Adipocyte (in vitro differentiated cells): Measurements from ENCODE around the gene ZNF613.
"Not testable (repeated sequence)": the region's sequence is repeated elsewhere in the genome, so short reads cannot be mapped to it uniquely, and the experiment has no call there.

ENCODE experiments used
- DNase-seq: peaks from one replicate; pipeline ENCODE4 v3.0.0-alpha.2; 2015; ENCODE audit warnings: low read depth
- H3K27me3 ChIP-seq: replicated peaks from 2 replicates; pipeline ENCODE4 v1.7.0; 2013; ENCODE audit warnings: mild to moderate bottlenecking, low read length, moderate library complexity; ENCODE audit not compliant: control insufficient read depth, insufficient read depth
- H3K36me3 ChIP-seq: 2 replicates; pipeline ENCODE4 v1.7.0; 2013; ENCODE audit warnings: low read length, mild to moderate bottlenecking, moderate library complexity; ENCODE audit not compliant: control insufficient read depth, insufficient read depth, severe bottlenecking
- H3K4me1 ChIP-seq: 2 replicates; pipeline ENCODE4 v1.7.0; 2013; ENCODE audit warnings: mild to moderate bottlenecking, low read length, moderate library complexity; ENCODE audit not compliant: control insufficient read depth, insufficient read depth
- H3K4me3 ChIP-seq: 2 replicates; pipeline ENCODE4 v1.7.0; 2013; ENCODE audit warnings: mild to moderate bottlenecking, low read length, moderate library complexity
- H3K9ac ChIP-seq: 2 replicates; pipeline ENCODE4 v1.7.0; 2013; ENCODE audit warnings: mild to moderate bottlenecking, low read length, moderate library complexity
- H3K9me3 ChIP-seq: 2 replicates; pipeline ENCODE4 v1.7.0; 2013; ENCODE audit warnings: mild to moderate bottlenecking, low read length, moderate library complexity; ENCODE audit not compliant: control insufficient read depth

Gene ZNF613

GRCh38 chr19:51946602-51947001, 19.3 kb downstream of the ZNF613 start:
- no peaks in the 10 kb centered on the region for H3K27me3 ChIP-seq
- H3K4me3 ChIP-seq = peak overlapping the region; percentile 42
- peaks cover 95% of the 10 kb centered on the region for H3K9me3 ChIP-seq
- H3K36me3 ChIP-seq = peaks cover 50% of the 10 kb centered on the region
- DNase-seq = no peak
- no peak overlapping the region for H3K9ac ChIP-seq
- no peaks in the 10 kb centered on the region for H3K4me1 ChIP-seq

GRCh38 chr19:51948975-51949374, 21.7 kb downstream of the ZNF613 start:
- Histone ChIP-seq H3K9me3 (peaks cover 80% of the 10 kb centered on the region), H3K36me3 (peaks cover 26% of the 10 kb centered on the region), H3K27me3 (no peaks in the 10 kb centered on the region), H3K9ac (no peak overlapping the region), H3K4me3 (peak overlapping the region; percentile 67), H3K4me1 (no peaks in the 10 kb centered on the region)
- DNase-seq = peak; percentile 40

- H3K27me3 ChIP-seq, DNase-seq, H3K36me3 ChIP-seq, H3K4me1 ChIP-seq, H3K4me3 ChIP-seq, H3K9ac ChIP-seq: not testable (repeated sequence)
- H3K9me3 ChIP-seq = peaks cover 28% of the 10 kb centered on the region
These were observed 30.6 kb downstream of the ZNF613 start for GRCh38 chr19:51957846-51958245.

- peak; percentile 1 for DNase-seq
- no peak overlapping the region for H3K4me3 ChIP-seq
- H3K9me3 ChIP-seq = peaks cover 41% of the 10 kb centered on the region
- no peaks in the 10 kb centered on the region for H3K4me1 ChIP-seq
- H3K36me3 ChIP-seq = peaks cover 19% of the 10 kb centered on the region
- no peak overlapping the region for H3K9ac ChIP-seq
- H3K27me3 ChIP-seq = no peaks in the 10 kb centered on the region
These were observed 32.5 kb downstream of the ZNF613 start for GRCh38 chr19:51959791-51960190.

- not testable (repeated sequence) for H3K4me3 ChIP-seq, DNase-seq, H3K27me3 ChIP-seq, H3K4me1 ChIP-seq, H3K9ac ChIP-seq
- Histone ChIP-seq H3K36me3 (peaks cover 28% of the 10 kb centered on the region), H3K9me3 (peaks cover 46% of the 10 kb centered on the region)
These were observed 33.5 kb downstream of the ZNF613 start for GRCh38 chr19:51960621-51961233.

- no peaks in the 10 kb centered on the region for H3K27me3 ChIP-seq
- peaks cover 93% of the 10 kb centered on the region for H3K9me3 ChIP-seq
- peak overlapping the region; percentile 72 for H3K4me3 ChIP-seq
- no peak for DNase-seq
- peaks cover 75% of the 10 kb centered on the region for H3K36me3 ChIP-seq
- no peaks in the 10 kb centered on the region for H3K4me1 ChIP-seq
- H3K9ac ChIP-seq = no peak overlapping the region
These were observed 38.3 kb downstream of the ZNF613 start for GRCh38 chr19:51965583-51965982.

GRCh38 chr19:51970718-51971117, 43.4 kb downstream of the ZNF613 start:
- peaks cover 90% of the 10 kb centered on the region for H3K36me3 ChIP-seq
- H3K9me3 ChIP-seq = peaks cover 98% of the 10 kb centered on the region
- H3K27me3 ChIP-seq = no peaks in the 10 kb centered on the region
- H3K9ac ChIP-seq = no peak overlapping the region
- no peaks in the 10 kb centered on the region for H3K4me1 ChIP-seq
- H3K4me3 ChIP-seq = peak overlapping the region; percentile 54
- no peak for DNase-seq

- no peak for DNase-seq
- Histone ChIP-seq H3K9me3 (peaks cover 97% of the 10 kb centered on the region), H3K36me3 (peaks cover 85% of the 10 kb centered on the region), H3K9ac (no peak overlapping the region), H3K4me1 (no peaks in the 10 kb centered on the region), H3K27me3 (no peaks in the 10 kb centered on the region), H3K4me3 (peak overlapping the region; percentile 54)
These were observed 44.4 kb downstream of the ZNF613 start for GRCh38 chr19:51971624-51972023.

GRCh38 chr19:51975787-51976186, 48.5 kb downstream of the ZNF613 start:
- not testable (repeated sequence) for H3K9ac ChIP-seq, H3K4me1 ChIP-seq, H3K27me3 ChIP-seq, H3K4me3 ChIP-seq, DNase-seq
- Histone ChIP-seq H3K36me3 (peaks cover 63% of the 10 kb centered on the region), H3K9me3 (peaks cover 93% of the 10 kb centered on the region)

GRCh38 chr19:51976852-51977251, 49.6 kb downstream of the ZNF613 start:
- DNase-seq = no peak
- no peak overlapping the region for H3K9ac ChIP-seq
- peaks cover 83% of the 10 kb centered on the region for H3K9me3 ChIP-seq
- H3K4me1 ChIP-seq = no peaks in the 10 kb centered on the region
- peaks cover 52% of the 10 kb centered on the region for H3K36me3 ChIP-seq
- H3K4me3 ChIP-seq = no peak overlapping the region
- H3K27me3 ChIP-seq = no peaks in the 10 kb centered on the region

- Histone ChIP-seq H3K9ac (no peak overlapping the region), H3K9me3 (peaks cover 78% of the 10 kb centered on the region), H3K27me3 (no peaks in the 10 kb centered on the region)
These were observed 50.1 kb downstream of the ZNF613 start for GRCh38 chr19:51977346-51977745.

GRCh38 chr19:51978882-51979281, 51.6 kb downstream of the ZNF613 start:
- Histone ChIP-seq H3K9me3 (peaks cover 62% of the 10 kb centered on the region), H3K4me3 (no peak overlapping the region), H3K27me3 (no peaks in the 10 kb centered on the region), H3K4me1 (no peaks in the 10 kb centered on the region), H3K9ac (no peak overlapping the region), H3K36me3 (peaks cover 32% of the 10 kb centered on the region)
- no peak for DNase-seq

More at GRCh38 chr19:51977346-51977745, 50.1 kb downstream of the ZNF613 start:
- H3K4me1 ChIP-seq = no peaks in the 10 kb centered on the region
- H3K36me3 ChIP-seq = peaks cover 48% of the 10 kb centered on the region
- no peak for DNase-seq
- no peak overlapping the region for H3K4me3 ChIP-seq
